HepG2 (cell line): ENCODE results near the gene SMYD5. TPM values are rescaled to one million over a fixed set of nuclear protein-coding genes. Genes with fewer than 3 reads are reported as not detected.
A peak's percentile ranks its signal among the peaks of the same experiment; 100 is the strongest.
"Not testable (repeated sequence)": the region's sequence is repeated elsewhere in the genome, so short reads cannot be mapped to it uniquely, and the experiment has no call there.

ENCODE experiments used
- ATAC-seq: fragments of 200-7000 bp; cut with Tn5 transposase; 3 replicates; pipeline ENCODE4 v1.9.1; 2020; ENCODE audit warnings: mild to moderate bottlenecking, moderate library complexity
- BruUV-seq: library from RNA; stranded (reverse); fragments of 400-500 nt; replicated peaks from 2 replicates; lab custom pipeline; 2021; lab: Mats Ljungman, UMichigan
- CTCF ChIA-PET: fragments of 300-600 bp; formaldehyde crosslinking; extraction: SDS; loops from one replicate; lab custom pipeline; 2021; ENCODE audit warnings: low total read pairs, inconsistent platforms, low intra/inter-chr PET ratio; lab: Yijun Ruan, JAX
- POLR2A ChIA-PET: fragments of 350-600 bp; sonication (Branson Sonifier 250); formaldehyde crosslinking; loops from one replicate; lab custom pipeline; 2020; ENCODE audit warnings: antibody characterized with exemption, inconsistent platforms; lab: Yijun Ruan, JAX
- DNase-seq: peaks from one replicate; pipeline ENCODE4 v3.0.0-alpha.2; 2015; ENCODE audit warnings: low spot score
- FAIRE-seq: peaks from 3 replicates; lab custom pipeline; 2011; peaks lifted over from hg19 to GRCh38; lab: Jason Lieb, UNC
- H2AFZ ChIP-seq: one replicate; pipeline ENCODE4 v1.6.1; 2011; ENCODE audit warnings: low read length, inconsistent platforms
- H3K27ac ChIP-seq: fragments of 300-600 bp; 3 replicates; pipeline ENCODE4 v1.8.0; 2011; ENCODE audit warnings: mixed run types, mild to moderate bottlenecking, mixed read lengths, low read length, inconsistent platforms; ENCODE audit not compliant: insufficient read depth; ENCODE audit errors: extremely low read length
- H3K27me3 ChIP-seq, 2 experiments: fragments of 200-600 bp in 1 of 2; 2 replicates in 1 of 2; 3 replicates in 1 of 2; pipeline versions ENCODE4 v1.6.0 to v1.8.0; 2011; ENCODE audit warnings: low read length in 2 of 2, mild to moderate bottlenecking in 2 of 2, moderate library complexity in 2 of 2, inconsistent platforms in 1 of 2; ENCODE audit not compliant: insufficient read depth in 2 of 2, control insufficient read depth in 1 of 2
- H3K36me3 ChIP-seq, 2 experiments: fragments of 200-600 bp in 1 of 2; replicated peaks in 1 of 2; 2 replicates in 1 of 2; 3 replicates in 1 of 2; pipeline versions ENCODE4 v1.5.1 to v1.8.0; 2011; ENCODE audit warnings: low read length in 2 of 2, inconsistent platforms in 1 of 2; ENCODE audit not compliant: insufficient read depth in 2 of 2, control insufficient read depth in 1 of 2
- H3K4me1 ChIP-seq: 2 replicates; pipeline ENCODE4 v1.5.1; 2012; ENCODE audit warnings: low read length, inconsistent platforms; ENCODE audit not compliant: insufficient read depth
- H3K4me2 ChIP-seq: 2 replicates; pipeline ENCODE4 v1.6.0; 2011; ENCODE audit warnings: low read depth, low read length, inconsistent platforms
- H3K4me3 ChIP-seq, 3 experiments: fragments of 200-600 bp in 1 of 3; sonication (generic), shearing (Covaris generic) in 1 of 3; replicated peaks in 1 of 3; 2 replicates each; pipeline ENCODE4 v1.5.1; 2011 to 2016; ENCODE audit warnings: low read length in 3 of 3, inconsistent platforms in 2 of 3, low read depth in 2 of 3, mild to moderate bottlenecking in 2 of 3, control low read depth in 1 of 3, mixed read lengths in 1 of 3; ENCODE audit not compliant: insufficient read depth in 1 of 3
- H3K79me2 ChIP-seq: one replicate; pipeline ENCODE4 v1.6.1; 2011; ENCODE audit warnings: low read length, inconsistent platforms; ENCODE audit not compliant: insufficient read depth
- H3K9ac ChIP-seq: 2 replicates; pipeline ENCODE4 v1.6.0; 2011; ENCODE audit warnings: mild to moderate bottlenecking, low read depth, low read length, inconsistent platforms; ENCODE audit not compliant: insufficient read depth
- H3K9me3 ChIP-seq: 2 replicates; pipeline ENCODE4 v1.5.1; 2012; ENCODE audit warnings: mild to moderate bottlenecking, low read length
- H4K20me1 ChIP-seq: 2 replicates; pipeline ENCODE4 v1.6.0; 2011; ENCODE audit warnings: inconsistent platforms, mild to moderate bottlenecking, low read length, moderate library complexity; ENCODE audit not compliant: insufficient read depth
- ZNF687 ChIP-seq: sonication (generic); formaldehyde crosslinking; IDR thresholded peaks from 2 replicates; pipeline ENCODE4 v1.5.1; 2020; ENCODE audit warnings: mild to moderate bottlenecking, missing genetic modification reagents, moderate library complexity
- WGBS: methylation state at CpG from one replicate; pipeline ENCODE4 v1.1.6; 2017; ENCODE audit warnings: low lambda C conversion rate; 5-methylcytosine and 5-hydroxymethylcytosine counted together
- in situ Hi-C: cut with HindIII; loops from 2 replicates; pipeline ENCODE4 v1.10.0; 2017; ENCODE audit warnings: low pct_unique_long_range_greater_than_20kb; ENCODE audit not compliant: extremely low pct_ligation_motif_present
- intact Hi-C: fragments of 100-400 bp; cut with micrococcal nuclease; formaldehyde crosslinking; loops from one replicate; pipeline ENCODE4 v1.10.0; 2022; ENCODE audit not compliant: unreplicated experiment
- polyA plus RNA-seq, 8 experiments: library from polyadenylated mRNA; depleted of rRNA in 3 of 8; stranded (reverse) in 7 of 8; unstranded in 1 of 8; fragments of >200 nt; fragmentation: Illumina TruSeq in 4 of 8; extraction: Trizol in 4 of 8; gene quantifications; 2 replicates each; pipeline versions ENCODE4 v1.2.1 to v1.2.3, GENCODE V29; 2011 to 2016; ENCODE audit warnings: low read depth in 4 of 8, missing spikeins in 1 of 8, mixed read lengths in 1 of 8; ENCODE audit not compliant: insufficient read depth in 1 of 8
- total RNA-seq, 5 experiments: library from RNA; depleted of rRNA; stranded (reverse); fragments of >200 nt; fragmentation: Illumina TruSeq; extraction: Trizol; gene quantifications; 2 replicates each; pipeline ENCODE4 v1.2.3, GENCODE V29; 2016; ENCODE audit warnings: low read depth in 1 of 5

Gene SMYD5
- total and polyA plus RNA-seq, 2 of the 13 experiments (the other 11 are each of a cell fraction or from before 2014, with no cell fraction given) = 55.8 to 70.4 TPM

- 15% methylated on average over 10 of the region's 11 CpGs for WGBS
- BruUV-seq, H3K36me3 ChIP-seq: not testable (repeated sequence)
Observed at GRCh38 chr2:73165978-73166377, 48.1 kb upstream of the SMYD5 start.

GRCh38 chr2:73166813-73167212, 47.2 kb upstream of the SMYD5 start:
- H3K27me3 ChIP-seq, H4K20me1 ChIP-seq, H3K4me3 ChIP-seq, CTCF ChIA-PET, H3K9ac ChIP-seq, H3K27ac ChIP-seq, H3K4me2 ChIP-seq, H3K4me1 ChIP-seq, intact Hi-C loops, DNase-seq, in situ Hi-C loops, H3K9me3 ChIP-seq, H3K79me2 ChIP-seq, H3K36me3 ChIP-seq, BruUV-seq, H2AFZ ChIP-seq, POLR2A ChIA-PET: not testable (repeated sequence)
- peak; percentile 23; the same call in 1 of the 2 replicates for TF ChIP-seq ZNF687 (CRISPR knock-in tag)
- ATAC-seq (peak; percentile 45), FAIRE-seq (peak; percentile 60)
- 18% methylated on average over 5 of the region's 8 CpGs for WGBS

More at GRCh38 chr2:73165978-73166377, 48.1 kb upstream of the SMYD5 start:
- H3K79me2 ChIP-seq, H4K20me1 ChIP-seq, in situ Hi-C loops, H3K9ac ChIP-seq, H3K9me3 ChIP-seq, ATAC-seq, POLR2A ChIA-PET, intact Hi-C loops, H3K27ac ChIP-seq, DNase-seq, FAIRE-seq, H3K4me1 ChIP-seq, H3K4me3 ChIP-seq, H3K4me2 ChIP-seq, H2AFZ ChIP-seq, H3K27me3 ChIP-seq, CTCF ChIA-PET: not testable (repeated sequence)

GRCh38 chr2:73168348-73168747, 45.7 kb upstream of the SMYD5 start:
- H3K27ac ChIP-seq, H3K4me2 ChIP-seq, H3K79me2 ChIP-seq, H3K9me3 ChIP-seq, CTCF ChIA-PET, FAIRE-seq, H4K20me1 ChIP-seq, DNase-seq, H3K4me3 ChIP-seq, H2AFZ ChIP-seq, ATAC-seq, intact Hi-C loops, in situ Hi-C loops, H3K9ac ChIP-seq, BruUV-seq, POLR2A ChIA-PET, H3K27me3 ChIP-seq, H3K4me1 ChIP-seq, H3K36me3 ChIP-seq: not testable (repeated sequence)
